ES-I3 (cell line): ENCODE results near the gene HIPK2.

Source experiments
- H3K36me3 ChIP-seq: 2 replicates; pipeline ENCODE4 v1.6.1; 2013; ENCODE audit warnings: mild to moderate bottlenecking, low read length, control low read depth, moderate library complexity; ENCODE audit not compliant: insufficient read depth
- H3K4me1 ChIP-seq: 2 replicates; pipeline ENCODE4 v1.6.1; 2013; ENCODE audit warnings: mild to moderate bottlenecking, control low read depth, low read length; ENCODE audit not compliant: insufficient read depth
- H3K9ac ChIP-seq: 2 replicates; pipeline ENCODE4 v1.6.1; 2013; ENCODE audit warnings: low read depth, mild to moderate bottlenecking, low read length, moderate library complexity
- H3K9me3 ChIP-seq: 2 replicates; pipeline ENCODE4 v1.6.1; 2013; ENCODE audit warnings: mild to moderate bottlenecking, low read length, moderate library complexity; ENCODE audit not compliant: control insufficient read depth, insufficient read depth

HIPK2 gene

DNA sequence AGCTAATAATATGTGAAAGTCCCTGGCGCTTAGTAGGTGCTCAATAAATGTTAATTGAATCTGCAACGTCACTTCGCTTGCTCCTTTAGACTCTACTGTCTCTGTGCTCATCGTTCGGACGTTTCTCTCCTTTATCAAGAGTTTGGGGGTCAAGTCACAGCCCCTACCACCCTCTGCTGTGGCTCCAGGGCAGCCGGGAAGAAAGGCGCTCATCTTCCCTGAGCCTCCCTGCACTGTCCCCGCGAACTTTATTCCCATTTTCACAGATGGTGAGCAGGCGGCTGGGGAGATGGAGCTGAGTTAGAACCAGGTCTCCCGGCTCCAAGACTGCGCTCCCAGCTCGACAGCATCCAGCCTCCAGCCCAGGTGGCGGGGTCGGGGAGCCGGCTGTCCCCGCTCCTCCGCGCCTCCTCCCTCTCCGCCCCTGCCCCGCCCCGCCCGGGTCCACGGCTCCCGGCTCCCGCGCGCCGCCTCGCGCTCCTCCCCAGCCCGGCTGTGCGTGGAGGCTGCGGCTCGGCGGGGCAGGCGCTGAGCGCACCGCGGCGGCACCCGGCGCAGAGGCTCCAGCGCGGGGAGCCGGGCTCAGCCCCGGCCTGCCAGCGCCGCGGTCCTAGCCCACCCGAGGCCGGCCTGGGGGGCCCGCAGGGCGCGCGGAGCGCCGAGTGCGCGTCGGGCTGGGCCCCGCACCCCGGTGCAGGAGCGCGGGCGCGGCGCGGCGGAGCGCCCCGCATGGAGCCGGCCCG lies 254.4 kb downstream of the HIPK2 start, which contains the start of gene CLEC2L:
Gene CLEC2L (plus strand): TSS at position 487 of the 743 bp plus-strand sequence. CDS start 243 bp downstream, at position 730.
- H3K9ac ChIP-seq = peak within 1 kb of the TSS; percentile 73
- H3K4me1 ChIP-seq = no peaks in the 10 kb centered on the region
- H3K36me3 ChIP-seq = no peaks in the 10 kb centered on the region
- no peaks in the 10 kb centered on the region for H3K9me3 ChIP-seq

DNA sequence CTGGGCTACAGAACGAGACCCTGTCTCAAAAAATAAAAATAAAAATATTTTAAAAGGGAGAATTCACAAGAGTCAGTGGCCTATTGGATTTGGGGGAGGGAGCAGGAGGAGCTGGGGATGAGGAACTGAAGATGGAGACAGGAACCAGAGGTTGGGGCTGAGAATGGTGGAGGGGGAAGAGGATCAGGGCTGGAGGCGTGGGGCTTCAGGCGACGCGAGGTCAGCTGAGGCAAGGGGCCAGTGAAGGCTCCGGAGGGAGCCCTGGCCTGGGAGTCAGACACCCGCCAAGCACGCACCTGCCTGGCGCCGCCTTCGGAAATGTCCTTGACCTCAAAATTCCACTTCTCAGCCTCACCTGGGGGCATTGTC lies 255.0 kb downstream of the HIPK2 start:
- H3K9me3 ChIP-seq = no peaks in the 10 kb centered on the region
- H3K36me3 ChIP-seq = no peaks in the 10 kb centered on the region
- H3K4me1 ChIP-seq = no peaks in the 10 kb centered on the region
- H3K9ac ChIP-seq = peak overlapping the region; percentile 73; the same call in 1 of the 2 replicates

- H3K9me3 ChIP-seq = no peaks in the 10 kb centered on the region
- no peaks in the 10 kb centered on the region for H3K4me1 ChIP-seq
- no peaks in the 10 kb centered on the region for H3K36me3 ChIP-seq
- no peak overlapping the region for H3K9ac ChIP-seq
These were observed 256.4 kb downstream of the HIPK2 start for GRCh38 chr7:139521439-139521838.

DNA sequence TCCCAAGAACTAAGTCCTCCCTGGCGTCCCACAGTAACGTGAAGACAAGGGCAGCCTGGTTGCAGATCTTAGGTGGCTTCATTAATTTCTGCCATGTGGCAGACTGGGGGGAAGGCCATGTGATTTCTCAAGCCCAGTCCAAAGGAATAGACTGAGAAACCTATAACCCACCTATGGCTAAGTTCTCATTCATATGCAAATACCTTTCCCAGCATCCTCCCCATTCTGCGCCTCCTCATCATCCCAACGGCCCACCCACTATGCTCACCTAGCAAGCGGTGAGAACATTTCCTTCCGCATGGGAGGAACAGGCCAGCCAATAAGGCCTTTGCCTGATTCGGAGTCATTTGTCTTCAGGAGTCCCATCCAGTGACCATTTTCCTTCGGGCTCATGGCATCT lies 262.5 kb downstream of the HIPK2 start:
- Histone ChIP-seq H3K9ac (no peak overlapping the region), H3K4me1 (no peaks in the 10 kb centered on the region), H3K36me3 (no peaks in the 10 kb centered on the region), H3K9me3 (no peaks in the 10 kb centered on the region)
